ENCODE data around the gene CHST11. TPM values are rescaled to one million over a fixed set of nuclear protein-coding genes. Genes with fewer than 3 reads are reported as not detected.

The CHST11 gene
- total RNA-seq, 1 experiment from 2014 or later, result 6.7 TPM

DNA sequence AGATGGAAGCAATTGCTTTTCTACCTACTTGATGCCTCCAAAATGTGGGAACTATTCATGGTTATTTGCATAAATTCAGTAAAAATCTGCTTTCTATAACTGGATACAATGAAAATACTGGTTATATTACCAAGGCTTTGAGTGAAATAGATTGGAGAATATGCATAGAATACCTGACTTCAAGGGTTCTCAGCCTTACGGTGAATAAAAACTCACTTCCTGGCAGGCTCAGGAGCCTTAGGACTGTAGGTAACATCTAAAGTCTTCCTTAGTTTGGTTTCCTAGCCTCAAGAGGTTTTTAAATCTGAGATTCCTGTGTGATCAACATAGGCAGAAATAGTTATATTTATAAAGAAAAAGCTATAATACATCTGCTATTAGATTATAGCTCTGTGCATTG lies 342.7 kb downstream of the CHST11 start:
- Histone ChIP-seq H3K9ac (ENCODE audit: extremely low read depth, insufficient read length, low read length) (no peak overlapping the region), H3K79me1 (ENCODE audit: insufficient read depth, low read depth, low read length, poor library complexity, severe bottlenecking) (no peaks in the 10 kb centered on the region), H3K4ac (ENCODE audit: low read depth, low read length) (no peak overlapping the region), H2BK120ac (ENCODE audit: low read depth, low read length, poor library complexity, severe bottlenecking) (no peak overlapping the region), H3K18ac (ENCODE audit: insufficient read length, low read depth, low read length) (no peak overlapping the region), H3T11ph (ENCODE audit: low read length) (no peak overlapping the region), H3K23me2 (ENCODE audit: insufficient read length, low read depth, low read length, poor library complexity, severe bottlenecking) (no peaks in the 10 kb centered on the region), H3K23ac (ENCODE audit: insufficient read length, low read depth, low read length) (no peak overlapping the region), H2BK12ac (ENCODE audit: insufficient read length, low read depth, low read length) (no peak overlapping the region), H4K20me1 (ENCODE audit: control insufficient read depth, insufficient read depth, insufficient read length) (no peaks in the 10 kb centered on the region), H3K27ac (ENCODE audit: insufficient read length, low read depth, low read length) (no peak overlapping the region), H2BK20ac (ENCODE audit: low read depth, low read length, poor library complexity, severe bottlenecking) (no peak overlapping the region), H3K56ac (ENCODE audit: insufficient read length, low read depth, low read length) (no peak overlapping the region), H3K4me1 (ENCODE audit: insufficient read depth, low read length) (no peaks in the 10 kb centered on the region), H4K91ac (ENCODE audit: insufficient read length, low read depth, low read length) (no peak overlapping the region), H4K8ac (replicated peaks; ENCODE audit: insufficient read length, low read depth, low read length) (no peak overlapping the region), H2BK5ac (ENCODE audit: insufficient read length, low read length) (no peak overlapping the region), H2BK15ac (ENCODE audit: low read depth, low read length) (no peak overlapping the region), H3K4me2 (ENCODE audit: insufficient read depth, insufficient read length, low read length) (no peak overlapping the region), H2AFZ (ENCODE audit: low read length) (no peak overlapping the region), H3K27me3 (ENCODE audit: insufficient read depth, low read length) (no peaks in the 10 kb centered on the region), H3K14ac (ENCODE audit: insufficient read depth, low read length) (no peak overlapping the region), H3K79me2 (ENCODE audit: insufficient read depth, low read length) (no peaks in the 10 kb centered on the region), H3K9me3 (ENCODE audit: control insufficient read depth, low read depth, low read length) (peaks cover 11% of the 10 kb centered on the region), H2AK5ac (ENCODE audit: insufficient read length, low read length) (no peak overlapping the region), H4K5ac (ENCODE audit: insufficient read length, low read depth, low read length) (no peak overlapping the region)
- H3K9me3 Mint-ChIP-seq, result no peaks in the 10 kb centered on the region; a peak in 1 of 5 replicates
- no CpG with 5 or more reads among the region's 1 CpG for WGBS (ENCODE audit: extremely low coverage, insufficient read length, low lambda C conversion rate)
- H3K27ac Mint-ChIP-seq, result no peak overlapping the region
- H3K4me3 Mint-ChIP-seq, result no peak overlapping the region
- H3K36me3 Mint-ChIP-seq (ENCODE audit: insufficient read depth in 1 of 3, low read depth in 3 of 3), result no peaks in the 10 kb centered on the region
- TF ChIP-seq, protein P1, sequence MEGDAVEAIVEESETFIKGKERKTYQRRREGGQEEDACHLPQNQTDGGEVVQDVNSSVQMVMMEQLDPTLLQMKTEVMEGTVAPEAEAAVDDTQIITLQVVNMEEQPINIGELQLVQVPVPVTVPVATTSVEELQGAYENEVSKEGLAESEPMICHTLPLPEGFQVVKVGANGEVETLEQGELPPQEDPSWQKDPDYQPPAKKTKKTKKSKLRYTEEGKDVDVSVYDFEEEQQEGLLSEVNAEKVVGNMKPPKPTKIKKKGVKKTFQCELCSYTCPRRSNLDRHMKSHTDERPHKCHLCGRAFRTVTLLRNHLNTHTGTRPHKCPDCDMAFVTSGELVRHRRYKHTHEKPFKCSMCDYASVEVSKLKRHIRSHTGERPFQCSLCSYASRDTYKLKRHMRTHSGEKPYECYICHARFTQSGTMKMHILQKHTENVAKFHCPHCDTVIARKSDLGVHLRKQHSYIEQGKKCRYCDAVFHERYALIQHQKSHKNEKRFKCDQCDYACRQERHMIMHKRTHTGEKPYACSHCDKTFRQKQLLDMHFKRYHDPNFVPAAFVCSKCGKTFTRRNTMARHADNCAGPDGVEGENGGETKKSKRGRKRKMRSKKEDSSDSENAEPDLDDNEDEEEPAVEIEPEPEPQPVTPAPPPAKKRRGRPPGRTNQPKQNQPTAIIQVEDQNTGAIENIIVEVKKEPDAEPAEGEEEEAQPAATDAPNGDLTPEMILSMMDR (conservative IDR thresholded peaks at IDR 0.05), result no peak
- H3K4me1 Mint-ChIP-seq, result no peaks in the 10 kb centered on the region
- no peaks in the 10 kb centered on the region for H3K27me3 Mint-ChIP-seq (ENCODE audit: low read depth)
- no peak for DNase-seq
